Fibroblast of the aortic adventitia (primary cell): ENCODE data around the gene SNRNP35. TPM values are rescaled to one million over a fixed set of nuclear protein-coding genes. Genes with fewer than 3 reads are reported as not detected.
"Not testable (repeated sequence)": the region's sequence is repeated elsewhere in the genome, so short reads cannot be mapped to it uniquely, and the experiment has no call there.

ENCODE experiments used
- DNase-seq: peaks from one replicate; pipeline ENCODE4 v3.0.0-alpha.2; 2010; ENCODE audit warnings: low read depth
- H3K4me3 ChIP-seq: 2 replicates; pipeline ENCODE4 v1.5.1; 2011; ENCODE audit warnings: low read depth, mild to moderate bottlenecking, control low read depth, low read length, moderate library complexity
- CTCF ChIP-seq: IDR thresholded peaks from 2 replicates; pipeline ENCODE4 v1.5.1; 2011; ENCODE audit warnings: mild to moderate bottlenecking, low read length, control low read depth, inconsistent platforms; ENCODE audit not compliant: insufficient read depth
- total RNA-seq: library from RNA; depleted of rRNA; stranded (reverse); fragments of >200 nt; gene quantifications from 2 replicates; pipeline ENCODE4 v1.2.3, GENCODE V29; 2012; ENCODE audit warnings: low replicate concordance

Gene SNRNP35
- total RNA-seq, 1 donor, result 15.7 TPM

GRCh38 chr12:123478069-123478468 is 20.1 kb downstream of the SNRNP35 start:
- TF ChIP-seq CTCF, result no peak
- no peak for DNase-seq
- H3K4me3 ChIP-seq, result no peak overlapping the region

DNA sequence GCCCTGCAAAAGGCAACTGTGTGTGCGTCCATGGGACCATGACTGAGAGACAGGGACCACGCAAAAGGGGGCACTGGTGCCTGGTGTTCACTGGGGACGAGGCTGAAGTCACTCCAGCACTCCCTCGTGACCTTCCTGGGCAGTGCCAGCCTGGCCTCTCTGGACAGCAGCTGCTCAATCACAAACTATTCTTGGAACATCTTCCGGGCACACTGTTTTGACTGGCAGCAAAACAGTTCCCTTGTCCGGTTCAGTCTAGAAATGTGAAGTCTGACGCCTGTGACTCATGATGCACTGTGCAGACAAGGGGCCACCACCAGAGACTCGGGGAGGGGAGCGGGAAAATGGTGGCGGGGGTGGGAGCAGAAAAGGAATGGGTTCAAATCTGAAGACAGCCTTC is 20.8 kb downstream of the SNRNP35 start:
- TF ChIP-seq CTCF, result no peak
- no peak for DNase-seq
- no peak overlapping the region for H3K4me3 ChIP-seq

DNA sequence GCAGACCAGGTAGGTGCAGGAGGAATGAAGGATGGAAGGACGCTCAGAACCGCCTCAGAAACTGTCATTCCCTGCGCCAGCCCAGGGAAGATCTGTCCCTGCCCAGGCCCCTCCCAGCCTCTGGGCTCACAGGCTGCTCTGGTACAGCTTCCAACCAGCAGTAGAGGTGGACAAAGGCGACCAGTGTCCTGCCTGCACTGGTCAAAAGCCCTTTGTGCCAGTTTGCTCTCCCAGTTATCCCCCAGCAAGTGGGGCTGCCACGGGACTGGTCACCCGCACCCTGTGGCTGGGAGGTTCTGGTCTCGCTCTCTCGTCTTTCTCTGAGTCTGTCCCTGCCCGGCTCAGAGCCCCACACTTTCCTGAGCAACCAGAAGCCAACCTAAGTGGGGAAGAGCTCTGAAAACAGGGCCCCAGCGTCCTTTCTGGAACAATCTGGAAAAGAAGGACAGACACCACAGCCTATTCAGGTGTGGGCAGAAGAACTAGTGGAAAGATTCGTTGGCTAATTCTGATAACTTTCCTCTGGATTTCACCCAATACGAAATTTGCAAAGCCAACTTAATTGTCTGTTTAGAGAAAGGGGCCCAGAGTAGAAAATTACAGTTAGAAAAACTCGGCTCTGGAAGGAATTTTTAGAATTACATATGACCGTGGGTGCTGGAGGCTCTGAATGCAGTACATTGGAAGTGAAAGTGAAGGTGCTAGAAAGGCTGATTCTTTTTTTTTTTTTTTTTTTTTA is 21.7 kb downstream of the SNRNP35 start:
- H3K4me3 ChIP-seq, result no peak overlapping the region
- no peak for TF ChIP-seq CTCF
- DNase-seq, result no peak

GRCh38 chr12:123481251-123481650 is 23.3 kb downstream of the SNRNP35 start:
- DNase-seq, H3K4me3 ChIP-seq: not testable (repeated sequence)

DNA sequence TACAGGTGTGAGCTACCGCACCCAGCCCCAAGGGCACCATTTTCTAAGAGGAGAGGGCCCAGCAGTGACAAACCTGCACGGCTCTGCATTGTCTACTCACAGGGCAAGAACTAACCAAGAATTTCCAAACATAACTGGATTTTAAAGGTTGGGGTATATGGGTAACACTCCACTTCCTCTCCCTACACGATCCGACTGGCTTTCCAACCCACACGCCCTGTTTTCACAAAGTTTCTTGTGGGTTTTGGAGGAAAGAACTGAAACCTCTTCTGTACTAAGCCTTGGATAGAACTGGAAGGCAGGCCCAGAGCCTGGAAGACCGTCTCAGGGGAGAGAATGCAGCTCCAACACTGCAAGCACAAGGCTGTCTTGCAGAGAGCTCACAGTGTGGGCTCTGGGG is 24.9 kb downstream of the SNRNP35 start:
- no peak for DNase-seq
- H3K4me3 ChIP-seq, result no peak overlapping the region

GRCh38 chr12:123483602-123484248 is 25.8 kb downstream of the SNRNP35 start:
- TF ChIP-seq CTCF, result no peak
- no peak overlapping the region for H3K4me3 ChIP-seq
- DNase-seq, result no peak

More for the DNA sequence above, 24.9 kb downstream of the SNRNP35 start:
- no peak for TF ChIP-seq CTCF

DNA sequence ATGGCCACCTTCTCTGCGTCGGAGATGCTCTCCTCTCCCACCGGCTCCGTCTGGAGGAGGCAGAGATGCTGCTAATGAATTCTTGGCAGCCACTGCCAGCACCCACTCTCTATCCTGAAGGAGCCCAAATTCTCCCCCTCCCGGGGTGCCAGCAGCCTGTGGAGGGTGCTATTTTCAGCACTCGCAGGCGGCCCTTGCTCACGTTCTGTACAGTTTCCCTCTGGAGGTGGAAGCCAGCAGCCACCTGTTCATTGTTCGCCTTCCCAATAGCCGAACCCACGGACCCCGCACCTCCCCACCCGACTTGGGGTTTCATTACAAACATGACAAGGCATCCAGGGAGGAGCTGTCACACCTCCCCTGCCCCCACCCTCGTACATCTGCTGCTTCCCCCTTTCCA is 27.8 kb downstream of the SNRNP35 start:
- no peak overlapping the region for H3K4me3 ChIP-seq
- no peak for DNase-seq
- no peak for TF ChIP-seq CTCF
